RKO (cell line): ENCODE data around the gene METTL23.

Experiments
- DNase-seq: peaks from one replicate; pipeline ENCODE4 v3.0.0-alpha.2; 2016; ENCODE audit warnings: low spot score

METTL23 gene

GRCh38 chr17:76726776-76727718 is at the start of gene METTL23:
Gene METTL23, plus strand, starts transcription at chr17:76726839. Its CDS starts 2,872 bp downstream, at chr17:76729711.
- DNase-seq: peak; percentile 79

GRCh38 chr17:76677406-76677805 is 49.2 kb upstream of the METTL23 start:
- DNase-seq: no peak

GRCh38 chr17:76678330-76678729 is 48.3 kb upstream of the METTL23 start:
- DNase-seq: no peak

GRCh38 chr17:76679239-76679638 is 47.4 kb upstream of the METTL23 start:
- no peak for DNase-seq

- DNase-seq: peak; percentile 26
Observed at GRCh38 chr17:76681222-76682137, 45.2 kb upstream of the METTL23 start.

- no peak for DNase-seq
Observed at GRCh38 chr17:76682296-76682695, 44.3 kb upstream of the METTL23 start.

- no peak for DNase-seq
Observed at GRCh38 chr17:76683011-76683755, 43.5 kb upstream of the METTL23 start.

- DNase-seq: no peak
Observed at GRCh38 chr17:76683921-76684745, 42.5 kb upstream of the METTL23 start.

GRCh38 chr17:76684756-76685155 is 41.9 kb upstream of the METTL23 start:
- DNase-seq: no peak

- no peak for DNase-seq
Observed at GRCh38 chr17:76685366-76685765, 41.3 kb upstream of the METTL23 start.

- no peak for DNase-seq
Observed at GRCh38 chr17:76685846-76686245, 40.8 kb upstream of the METTL23 start.

- no peak for DNase-seq
Observed at GRCh38 chr17:76686538-76687297, 39.9 kb upstream of the METTL23 start.

GRCh38 chr17:76687298-76688164 is 39.1 kb upstream of the METTL23 start:
- no peak for DNase-seq

GRCh38 chr17:76688165-76688622 is 38.4 kb upstream of the METTL23 start:
- no peak for DNase-seq

GRCh38 chr17:76689859-76690258 is 36.8 kb upstream of the METTL23 start:
- no peak for DNase-seq

GRCh38 chr17:76690596-76691280 is 35.9 kb upstream of the METTL23 start:
- no peak for DNase-seq

GRCh38 chr17:76691379-76692191 is 35.1 kb upstream of the METTL23 start:
- DNase-seq: no peak
